Gastroesophageal sphincter (tissue), 3 donors: ENCODE measurements around the gene SWAP70.

Source experiments
- CTCF ChIP-seq, 4 experiments: fragments of 200-600 bp in 2 of 4; fragments of 450-650 bp in 2 of 4; sonication (generic) in 1 of 4; IDR thresholded peaks; one replicate each; pipeline ENCODE4 v1.5.1; 2017 to 2019; ENCODE audit warnings: antibody characterized with exemption in 4 of 4, mild to moderate bottlenecking in 2 of 4, moderate library complexity in 2 of 4
- EP300 ChIP-seq: sonication (generic); formaldehyde crosslinking; IDR thresholded peaks from one replicate; pipeline ENCODE4 v1.6.1; 2017; ENCODE audit warnings: antibody characterized with exemption, mild to moderate bottlenecking
- POLR2AphosphoS5 ChIP-seq: sonication (generic); formaldehyde crosslinking; IDR thresholded peaks from one replicate; pipeline ENCODE4 v1.6.1; 2017; ENCODE audit warnings: antibody characterized with exemption

GRCh38 chr11:9646324-9646723, 17.6 kb upstream of the SWAP70 start:
- TF ChIP-seq CTCF (IDR thresholded peaks at IDR 0.05) (no peak), EP300 (no peak), POLR2AphosphoS5 (no peak)
